HG03469 (cell line): ENCODE measurements around the gene DNLZ.

ENCODE experiments used
- ATAC-seq: cut with Tn5 transposase; IDR thresholded peaks from one replicate; pipeline ENCODE4 v1.9.1; 2021; ENCODE audit warnings: mild to moderate bottlenecking, moderate library complexity, moderate number of reproducible peaks; ENCODE audit not compliant: unreplicated experiment

The DNLZ gene

GRCh38 chr9:136377341-136378169 lies 14.0 kb upstream of the DNLZ start:
- no peak for ATAC-seq

DNA sequence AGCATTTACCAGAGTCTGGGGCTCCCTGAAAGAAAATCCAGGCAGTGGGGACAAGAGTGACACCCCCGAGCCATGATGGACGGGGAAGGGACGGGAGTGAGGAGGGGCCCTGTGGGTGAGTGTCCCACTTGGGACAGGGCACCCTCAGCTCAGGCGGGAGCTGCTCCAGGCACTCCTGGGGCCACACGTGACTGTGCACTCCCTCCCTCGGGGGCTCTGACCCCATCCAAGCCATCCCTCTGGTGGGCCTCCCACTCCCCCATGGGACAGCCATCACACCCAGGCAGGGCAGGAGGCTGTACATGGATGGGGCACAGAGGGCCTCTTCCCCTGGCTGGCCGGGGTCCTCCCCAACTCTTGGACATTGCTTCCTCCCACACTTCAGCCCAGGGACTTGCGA lies 12.9 kb upstream of the DNLZ start:
- no peak for ATAC-seq

DNA sequence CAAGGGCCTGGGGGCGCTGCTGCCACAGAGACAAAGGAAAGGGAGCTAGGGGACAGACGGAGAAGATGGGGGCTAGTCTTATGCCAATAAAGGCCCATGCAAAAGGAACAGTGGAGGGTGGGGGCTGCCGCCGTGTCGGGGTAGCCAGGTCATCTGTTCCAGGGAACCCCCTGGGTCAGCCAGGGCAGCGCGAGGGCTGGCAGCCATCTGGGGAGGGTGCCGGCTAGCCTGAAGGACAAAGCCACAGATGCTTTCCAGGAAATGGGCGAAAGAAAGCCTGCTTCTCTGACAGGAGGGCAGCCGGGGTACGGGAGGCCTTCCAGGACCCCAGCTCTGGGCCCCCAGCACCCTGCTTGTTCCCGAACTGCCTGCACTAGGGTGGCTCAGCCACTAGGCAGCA lies 11.6 kb upstream of the DNLZ start:
- no peak for ATAC-seq

DNA sequence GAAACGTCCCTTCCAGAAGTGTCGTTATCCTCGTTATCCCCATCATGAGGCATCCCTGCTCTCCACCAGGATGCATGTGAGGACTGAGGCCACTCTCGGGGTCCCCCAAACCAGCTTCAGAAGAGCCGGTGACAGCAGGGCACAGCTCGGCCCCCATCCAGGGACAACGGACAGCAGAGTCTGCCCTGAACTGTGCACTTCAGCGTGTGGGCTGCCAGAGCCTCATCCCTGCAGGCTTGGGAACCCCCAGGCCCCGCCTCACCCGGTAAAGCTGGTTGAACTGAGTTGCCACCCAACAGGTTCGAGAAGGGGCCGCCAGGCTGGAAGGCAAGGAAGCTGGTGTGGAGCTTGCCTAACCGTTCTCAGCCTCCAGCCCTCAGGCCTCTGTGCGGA lies 10.6 kb upstream of the DNLZ start:
- ATAC-seq: no peak

DNA sequence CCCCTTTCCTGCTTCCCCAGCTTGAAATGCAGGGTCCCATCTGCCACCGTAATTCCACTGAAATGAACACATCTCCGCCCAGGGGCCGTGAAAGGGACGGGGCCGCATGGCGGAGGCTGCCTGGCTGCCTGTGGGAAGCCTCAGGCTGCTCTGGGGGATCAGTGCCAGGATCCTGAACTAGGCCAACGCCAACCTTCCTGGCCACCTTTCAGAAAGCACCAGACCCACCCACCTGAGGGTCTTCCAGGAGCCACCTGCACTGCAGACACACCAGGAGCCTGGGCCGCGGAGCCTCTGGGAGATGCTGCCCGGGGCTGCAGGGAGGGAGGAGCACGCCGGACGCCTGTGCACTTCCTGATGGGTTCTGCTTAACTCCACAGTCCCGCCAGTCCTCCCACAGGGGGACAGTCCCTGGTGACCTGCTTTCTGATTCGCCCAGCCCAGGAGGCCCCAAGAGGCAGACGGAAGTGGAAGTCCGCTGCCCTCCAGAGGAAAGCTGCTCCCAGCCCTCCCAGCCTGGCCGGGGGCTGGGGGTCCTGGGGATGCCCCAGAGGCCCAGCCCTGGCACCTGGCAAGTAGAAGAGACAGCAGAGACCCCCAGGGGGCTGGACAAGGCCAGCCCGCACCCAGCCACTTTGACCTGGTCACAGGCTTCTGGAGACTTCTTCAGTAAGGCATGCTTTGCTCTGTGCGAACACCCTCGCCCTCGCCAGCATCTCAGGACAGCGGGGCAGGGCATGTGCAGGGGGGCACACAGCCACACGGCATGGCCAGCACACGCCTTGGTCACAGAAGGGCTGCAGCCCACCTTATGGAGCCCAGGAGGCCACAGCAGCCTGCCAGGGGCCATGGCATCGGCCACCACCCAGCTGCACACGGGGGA lies 10.0 kb upstream of the DNLZ start, which contains the start of gene CARD9:
Gene CARD9 (minus strand): TSS at position 370 of the 883 bp plus-strand sequence. CDS start 1,591 bp downstream, outside the sequence.
- no peak for ATAC-seq

GRCh38 chr9:136372561-136373299 lies 9.2 kb upstream of the DNLZ start:
- ATAC-seq: no peak

DNA sequence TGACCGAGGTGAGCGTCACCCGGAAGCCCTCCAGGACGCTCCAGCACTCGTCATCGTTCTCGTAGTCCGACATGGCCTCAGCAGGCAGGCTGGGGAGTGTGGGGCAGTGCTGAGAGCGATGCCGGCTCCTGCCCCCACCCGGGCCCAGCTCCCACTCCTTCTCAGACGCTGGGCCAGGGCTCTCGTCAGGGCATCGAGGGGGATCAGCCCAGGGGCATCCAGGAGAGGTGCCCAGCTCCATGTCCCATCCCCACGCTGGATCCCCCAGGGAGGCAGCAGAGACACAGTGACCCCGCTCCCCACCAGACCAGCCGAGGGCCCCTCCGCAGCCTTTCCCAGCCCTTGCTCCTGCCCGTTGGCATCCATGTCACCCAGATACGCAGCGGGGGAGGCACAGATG lies 8.5 kb upstream of the DNLZ start:
- ATAC-seq: no peak

DNA sequence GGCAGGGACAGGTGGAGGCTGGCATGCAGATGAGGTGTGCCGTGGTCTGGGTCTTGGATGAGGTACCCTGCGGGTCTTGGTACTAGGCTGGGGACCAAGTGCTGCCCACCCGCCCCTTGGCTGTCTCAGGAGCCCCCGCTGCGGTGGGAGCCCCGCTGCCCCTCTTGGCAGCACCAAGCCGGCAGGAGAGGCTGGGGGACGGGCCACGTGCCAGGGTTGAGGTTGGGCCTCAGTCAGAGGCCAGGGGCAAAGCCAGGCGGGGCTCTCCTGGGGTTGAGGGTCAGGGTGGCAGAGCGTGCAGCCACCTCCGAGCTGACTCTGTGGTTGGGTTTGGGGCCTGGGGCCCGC lies 8.0 kb upstream of the DNLZ start:
- ATAC-seq: no peak

DNA sequence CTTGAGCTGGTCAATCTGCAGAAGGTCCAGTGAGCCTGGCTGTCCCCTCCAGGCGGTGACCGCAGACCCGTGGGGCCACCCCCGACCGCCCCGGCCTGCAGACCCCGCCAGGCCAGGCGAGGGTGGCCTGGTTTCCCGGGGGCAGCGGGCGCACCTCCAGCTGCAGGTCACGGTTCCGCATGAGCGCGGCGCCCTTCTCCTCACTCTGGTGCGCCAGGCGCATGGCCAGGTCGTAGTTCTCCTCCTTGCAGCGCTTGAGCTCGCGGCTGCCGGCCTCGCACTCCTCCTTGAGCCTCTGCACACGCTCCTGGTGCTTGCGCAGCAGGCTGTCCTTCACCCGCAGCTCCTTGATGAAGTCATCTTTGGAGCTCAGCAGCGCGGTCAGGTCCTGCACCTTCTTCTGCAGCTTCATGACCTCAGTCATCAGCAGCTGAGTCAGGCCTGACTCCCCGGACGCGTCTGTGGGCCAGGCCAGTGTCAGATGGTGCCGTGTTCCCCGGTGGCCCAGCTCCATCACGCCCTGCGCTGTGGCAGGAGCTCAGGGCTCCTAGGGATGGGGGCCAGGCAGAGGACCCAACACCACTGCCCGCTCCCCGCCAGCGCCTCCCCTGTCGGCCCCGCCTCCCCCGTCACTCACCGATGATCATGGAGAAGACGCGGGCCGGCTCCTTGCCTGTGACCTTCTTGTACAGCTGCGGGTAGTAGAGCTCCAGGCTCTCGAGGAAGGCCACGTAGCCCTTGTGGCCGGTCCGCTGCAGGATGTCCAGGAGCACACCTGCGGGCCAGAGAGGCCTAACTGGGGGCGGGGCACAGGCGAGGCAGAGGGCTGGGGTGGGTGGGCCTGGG lies 7.4 kb upstream of the DNLZ start:
- ATAC-seq: no peak

GRCh38 chr9:136370037-136370436 lies 6.5 kb upstream of the DNLZ start:
- no peak for ATAC-seq

- ATAC-seq: no peak
Observed at GRCh38 chr9:136368190-136368589, 4.6 kb upstream of the DNLZ start.

DNA sequence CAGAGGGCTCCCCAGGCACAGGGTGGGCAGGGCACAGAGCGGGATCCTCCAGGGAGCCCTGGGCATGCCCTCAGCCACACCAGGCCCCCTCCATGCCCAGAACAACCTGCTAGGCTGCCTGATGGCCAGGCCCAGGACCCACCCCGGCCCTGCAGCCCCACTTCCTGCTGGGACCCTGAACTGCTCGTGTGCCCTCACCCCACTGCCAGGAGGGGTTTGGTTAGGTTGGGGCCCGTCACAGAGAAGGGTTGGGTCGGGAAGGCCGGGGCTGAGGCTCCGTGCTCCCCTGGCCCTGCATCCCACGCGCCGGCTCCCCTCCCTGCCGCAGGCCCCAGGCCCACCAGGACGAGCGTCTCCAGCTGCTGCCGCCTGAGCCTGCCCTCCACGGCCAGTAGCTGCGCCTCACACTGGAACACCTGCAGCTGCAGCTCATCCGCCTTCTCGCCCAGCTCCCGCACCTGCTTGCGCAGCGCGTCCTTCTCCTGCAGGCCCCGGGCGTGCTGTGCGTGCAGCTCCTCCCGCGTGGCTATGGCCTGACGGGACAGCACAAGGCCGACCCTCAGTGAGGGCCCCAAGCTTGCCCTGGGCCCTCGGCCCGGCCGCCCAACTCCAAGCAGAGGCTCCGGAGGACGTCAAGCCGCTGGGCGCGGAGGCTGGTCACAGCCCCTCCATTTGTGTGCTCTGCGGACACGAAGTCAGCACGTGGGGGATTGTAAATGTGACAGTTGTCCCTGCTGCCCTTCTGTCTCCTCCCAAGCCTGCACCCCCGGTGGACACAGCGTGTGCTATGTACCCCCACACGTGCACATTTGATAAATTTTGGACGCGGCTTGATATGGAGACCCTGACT lies 4.0 kb upstream of the DNLZ start:
- no peak for ATAC-seq

GRCh38 chr9:136366826-136367225 lies 3.3 kb upstream of the DNLZ start:
- no peak for ATAC-seq

GRCh38 chr9:136365775-136366222 lies 2.3 kb upstream of the DNLZ start:
- no peak for ATAC-seq

DNA sequence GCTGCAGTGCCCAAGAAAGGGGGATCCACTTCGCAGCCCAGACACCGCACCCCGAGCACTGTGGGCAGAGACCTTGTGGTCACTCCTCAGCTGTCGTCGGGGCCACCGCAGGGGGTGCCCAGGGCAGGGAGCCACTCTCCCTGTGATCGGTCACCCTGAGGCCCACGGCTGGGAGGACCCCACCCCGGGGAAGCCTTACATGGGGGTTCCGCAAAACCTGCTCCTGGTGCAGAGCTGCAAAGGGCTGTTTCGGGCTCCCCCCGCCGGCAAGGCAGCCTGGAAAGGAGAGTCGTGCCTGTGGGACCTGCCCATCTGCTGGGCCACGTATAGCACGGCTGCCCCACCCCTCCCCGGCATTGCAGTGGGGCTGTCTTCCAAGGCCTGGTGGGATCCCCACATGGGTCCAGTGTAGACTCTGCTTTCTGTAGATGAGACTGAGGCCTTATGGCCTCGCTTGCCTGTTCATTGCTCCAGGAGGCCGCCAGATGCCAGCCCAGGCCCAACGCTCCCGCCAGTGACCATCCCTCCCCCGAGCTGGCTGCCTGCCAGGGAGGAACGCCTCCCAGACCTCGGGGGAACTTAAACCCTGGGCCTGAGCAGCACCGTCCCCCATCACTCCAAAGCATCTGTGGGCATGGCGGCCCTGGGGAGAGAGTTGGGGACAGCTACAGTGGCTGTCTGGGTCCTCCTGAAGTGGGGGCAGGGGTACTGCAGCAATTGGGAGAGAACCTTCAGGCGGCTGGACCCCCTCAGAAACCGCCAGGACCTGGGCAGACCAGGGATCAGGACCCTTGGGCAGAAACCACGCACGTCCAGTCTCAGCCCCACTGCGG lies 1.6 kb upstream of the DNLZ start:
- no peak for ATAC-seq

GRCh38 chr9:136363949-136364748 lies 605 bp upstream of the DNLZ start:
- ATAC-seq: no peak

DNA sequence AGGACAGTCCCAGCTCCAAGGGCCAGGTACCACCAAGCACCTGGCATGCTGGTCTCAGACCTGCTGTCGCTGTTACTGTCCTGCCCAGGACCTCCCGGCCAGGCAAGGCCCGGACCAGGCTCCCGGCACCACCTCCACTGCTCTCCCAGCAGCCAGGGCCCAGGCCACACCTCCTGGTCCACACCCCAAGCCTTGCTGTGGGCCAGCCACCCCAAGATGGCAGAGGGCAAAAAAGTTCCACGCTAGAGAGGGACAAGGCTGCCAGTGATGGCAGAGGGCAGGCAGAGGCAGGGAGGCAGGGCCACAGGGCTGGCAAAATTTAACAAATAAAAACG lies 1.1 kb downstream of the DNLZ start:
- ATAC-seq: no peak
